HG03175 (cell line): Measurements from ENCODE around the gene HSD3B7.

ENCODE experiments used
- ATAC-seq: cut with Tn5 transposase; IDR thresholded peaks from one replicate; pipeline ENCODE4 v1.9.1; 2021; ENCODE audit warnings: mild to moderate bottlenecking, moderate library complexity; ENCODE audit not compliant: unreplicated experiment

The HSD3B7 gene

GRCh38 chr16:30982548-30983288, 2.3 kb upstream of the HSD3B7 start:
- ATAC-seq, result no peak

- no peak for ATAC-seq
Observed at GRCh38 chr16:30983289-30983889, 1.6 kb upstream of the HSD3B7 start.

- no peak for ATAC-seq
Observed at GRCh38 chr16:30983898-30984610, 953 bp upstream of the HSD3B7 start.

GRCh38 chr16:30985401-30986128, 558 bp downstream of the HSD3B7 start:
- no peak for ATAC-seq

- ATAC-seq, result no peak
Observed at GRCh38 chr16:30986129-30986991, 1.4 kb downstream of the HSD3B7 start.

- ATAC-seq, result no peak
Observed at GRCh38 chr16:30987581-30988190, 2.7 kb downstream of the HSD3B7 start.

GRCh38 chr16:30989469-30990047, 4.6 kb downstream of the HSD3B7 start:
- no peak for ATAC-seq

- ATAC-seq, result no peak
Observed at GRCh38 chr16:30990105-30990504, 5.1 kb downstream of the HSD3B7 start.

- no peak for ATAC-seq
Observed at GRCh38 chr16:30991052-30991451, 6.0 kb downstream of the HSD3B7 start.

- ATAC-seq, result no peak
Observed at GRCh38 chr16:30992276-30992780, 7.3 kb downstream of the HSD3B7 start.

GRCh38 chr16:30992931-30993816, 8.2 kb downstream of the HSD3B7 start:
- ATAC-seq, result no peak

- ATAC-seq, result no peak
Observed at GRCh38 chr16:30995927-30996323, 10.9 kb downstream of the HSD3B7 start.

- ATAC-seq, result no peak
Observed at GRCh38 chr16:30996324-30996984, 11.4 kb downstream of the HSD3B7 start.

- ATAC-seq, result peak; percentile 84
Observed at GRCh38 chr16:30996985-30997724, 12.1 kb downstream of the HSD3B7 start.

- ATAC-seq, result no peak
Observed at GRCh38 chr16:30997725-30998711, 13.0 kb downstream of the HSD3B7 start.
